A549 treated with CpdA at 1 μM for 4 hours (cell line): ENCODE measurements around the gene TCF25. TPM values are rescaled to one million over a fixed set of nuclear protein-coding genes. Genes with fewer than 3 reads are reported as not detected.

ENCODE experiments used
- total RNA-seq: library from RNA; stranded (reverse); fragments of 200-300 nt; extraction: Qiagen RNA extraction; gene quantifications from 5 replicates; pipeline ENCODE4 v1.2.3, GENCODE V29; 2022; ENCODE audit warnings: low read depth

The TCF25 gene
- total RNA-seq, result 70.7 to 94.5 TPM (median 76.8 TPM) in 5 replicates

GRCh38 chr16:89873109-89873971, at the start of gene TCF25:
TCF25 (plus strand) TSS chr16:89873592; CDS start chr16:89873668, 76 bp downstream.

GRCh38 chr16:89828199-89828869, 45.1 kb upstream of the TCF25 start, which contains the start of gene SPIRE2:
SPIRE2 (plus strand) TSS chr16:89828475; CDS start chr16:89828551, 76 bp downstream.

GRCh38 chr16:89918453-89919347, 45.3 kb downstream of the TCF25 start, which contains the start of gene MC1R:
MC1R (plus strand) TSS chr16:89918862; CDS start chr16:89919259, 397 bp downstream.

DNA sequence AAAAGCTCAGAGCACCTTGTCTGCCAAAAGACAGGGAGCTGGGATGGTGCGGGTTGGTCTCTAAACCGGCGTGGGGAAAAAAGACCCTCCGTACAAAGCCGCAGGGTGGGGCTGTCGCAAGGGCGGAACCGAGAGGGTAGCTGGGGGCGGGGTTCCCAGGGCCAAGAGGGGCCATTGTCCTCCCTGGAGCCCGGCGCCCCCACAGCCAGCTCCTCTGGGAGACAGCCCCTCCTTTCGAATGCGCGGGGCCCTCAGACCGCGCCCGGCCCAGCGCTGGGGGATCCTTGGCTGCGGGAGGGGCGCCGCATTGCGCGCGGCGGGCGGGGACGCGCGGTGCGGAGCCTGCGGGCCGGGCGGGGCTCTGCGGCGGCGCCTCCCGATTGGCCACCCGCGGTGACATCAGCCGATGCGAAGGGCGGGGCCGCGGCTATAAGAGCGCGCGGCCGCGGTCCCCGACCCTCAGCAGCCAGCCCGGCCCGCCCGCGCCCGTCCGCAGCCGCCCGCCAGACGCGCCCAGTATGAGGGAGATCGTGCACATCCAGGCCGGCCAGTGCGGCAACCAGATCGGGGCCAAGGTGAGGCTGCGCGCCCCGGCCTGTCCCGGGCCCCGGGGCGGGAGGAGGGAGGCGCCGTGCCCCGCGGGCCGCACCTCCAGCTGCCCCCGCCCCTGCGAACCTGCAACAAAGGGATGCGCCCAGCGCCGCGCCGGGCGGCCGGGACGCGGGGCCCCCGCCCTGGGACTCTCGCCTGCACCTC, 49.7 kb downstream of the TCF25 start, which contains the start of gene TUBB3:
Gene TUBB3, plus strand, starts transcription at position 459 of the 756 bp plus-strand sequence. Its CDS starts 60 bp downstream, at position 519.

Other genes starting within 250 kb of the TCF25 start
- 88.9 to 113 TPM (median 92.5 TPM) in 5 replicates for gene CHMP1A, start 215.9 kb upstream of the TCF25 start, total RNA-seq
- gene SPATA33, start 215.8 kb upstream of the TCF25 start, total RNA-seq, result 13.2 to 16.0 TPM (median 15.2 TPM) in 5 replicates
- 39.4 to 73.0 TPM (median 62.4 TPM) in 5 replicates for gene CDK10, start 186.9 kb upstream of the TCF25 start, total RNA-seq
- 7.6 to 11.7 TPM (median 10.9 TPM) in 5 replicates for gene SPATA2L, start 171.9 kb upstream of the TCF25 start, total RNA-seq
- 3.6 to 5.6 TPM (median 4.3 TPM) in 5 replicates for gene VPS9D1, start 152.7 kb upstream of the TCF25 start, total RNA-seq
- 15.7 to 18.2 TPM (median 17.5 TPM) in 5 replicates for gene ZNF276, start 152.1 kb upstream of the TCF25 start, total RNA-seq
- 33.2 to 40.7 TPM (median 36.0 TPM) in 5 replicates for gene FANCA, start 56.9 kb upstream of the TCF25 start, total RNA-seq
- 6.3 to 8.7 TPM (median 7.7 TPM) in 5 replicates for gene SPIRE2, start 45.1 kb upstream of the TCF25 start, total RNA-seq
- 5.3 to 8.6 TPM (median 7.5 TPM) in 5 replicates for gene MC1R, start 45.3 kb downstream of the TCF25 start, total RNA-seq
- 177 to 263 TPM (median 233 TPM) in 5 replicates for gene TUBB3, start 49.8 kb downstream of the TCF25 start, total RNA-seq
- gene DEF8, start 75.2 kb downstream of the TCF25 start, total RNA-seq, result 94.3 to 116 TPM (median 113 TPM) in 5 replicates
- gene DBNDD1, start 145.9 kb downstream of the TCF25 start, total RNA-seq, result 47.6 to 60.8 TPM (median 57.9 TPM) in 5 replicates
- gene PRDM7, start 203.7 kb downstream of the TCF25 start, total RNA-seq, result not detected in 5 replicates